Uterus (tissue), 2 donors: Measurements from ENCODE around the gene WNK1.

Experiments used
- POLR2A ChIP-seq, 2 donors: fragments of 450-650 bp; IDR thresholded peaks; one replicate each; pipeline ENCODE4 v1.6.1; 2016; ENCODE audit warnings: antibody characterized with exemption in 2 of 2, mild to moderate bottlenecking in 1 of 2, moderate library complexity in 1 of 2
- TF ChIP-seq, protein P1 (sequence below), 4 experiments: fragments of 200-600 bp in 2 of 4; fragments of 450-650 bp in 2 of 4; sonication (generic) in 2 of 4; IDR thresholded peaks; one replicate each; pipeline ENCODE4 v1.5.1; 2016 to 2019; ENCODE audit warnings: antibody characterized with exemption in 4 of 4, mild to moderate bottlenecking in 2 of 4, moderate library complexity in 1 of 4

DNA sequence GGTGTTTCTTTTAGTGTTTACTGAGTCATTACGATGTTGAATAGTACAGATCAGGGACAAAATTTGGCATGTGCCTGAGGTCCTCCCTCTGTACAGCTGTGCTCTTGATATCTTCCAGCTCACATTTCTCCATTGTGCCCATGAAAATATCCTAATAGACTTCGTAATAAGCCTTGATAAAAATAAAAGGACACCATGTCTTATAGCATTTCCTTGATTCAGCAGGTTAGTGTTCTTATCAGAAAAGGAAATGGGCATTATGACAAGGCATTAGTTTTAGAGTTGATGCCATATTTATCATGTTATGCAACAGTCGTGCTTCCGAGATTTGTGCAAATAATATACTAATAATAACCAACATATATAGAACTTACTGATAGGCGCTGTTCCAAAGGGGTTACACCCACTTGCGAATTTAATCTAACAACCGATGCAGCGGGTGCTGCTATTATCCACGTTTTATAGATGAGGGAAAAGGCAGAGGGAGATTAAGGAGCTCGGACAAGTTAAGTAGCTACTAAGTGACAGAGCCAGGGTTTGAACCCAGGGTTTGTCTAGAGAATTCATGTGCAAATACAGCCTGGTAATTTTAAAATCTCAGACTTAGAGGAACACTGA, 15.1 kb upstream of the WNK1 start:
- TF ChIP-seq, protein P1, sequence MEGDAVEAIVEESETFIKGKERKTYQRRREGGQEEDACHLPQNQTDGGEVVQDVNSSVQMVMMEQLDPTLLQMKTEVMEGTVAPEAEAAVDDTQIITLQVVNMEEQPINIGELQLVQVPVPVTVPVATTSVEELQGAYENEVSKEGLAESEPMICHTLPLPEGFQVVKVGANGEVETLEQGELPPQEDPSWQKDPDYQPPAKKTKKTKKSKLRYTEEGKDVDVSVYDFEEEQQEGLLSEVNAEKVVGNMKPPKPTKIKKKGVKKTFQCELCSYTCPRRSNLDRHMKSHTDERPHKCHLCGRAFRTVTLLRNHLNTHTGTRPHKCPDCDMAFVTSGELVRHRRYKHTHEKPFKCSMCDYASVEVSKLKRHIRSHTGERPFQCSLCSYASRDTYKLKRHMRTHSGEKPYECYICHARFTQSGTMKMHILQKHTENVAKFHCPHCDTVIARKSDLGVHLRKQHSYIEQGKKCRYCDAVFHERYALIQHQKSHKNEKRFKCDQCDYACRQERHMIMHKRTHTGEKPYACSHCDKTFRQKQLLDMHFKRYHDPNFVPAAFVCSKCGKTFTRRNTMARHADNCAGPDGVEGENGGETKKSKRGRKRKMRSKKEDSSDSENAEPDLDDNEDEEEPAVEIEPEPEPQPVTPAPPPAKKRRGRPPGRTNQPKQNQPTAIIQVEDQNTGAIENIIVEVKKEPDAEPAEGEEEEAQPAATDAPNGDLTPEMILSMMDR (IDR thresholded peaks at IDR 0.05): no peak
- TF ChIP-seq POLR2A (IDR thresholded peaks at IDR 0.05): no peak
